Umbilical cord (tissue), 2 donors: Measurements from ENCODE around the gene TRIM10. TPM values are rescaled to one million over a fixed set of nuclear protein-coding genes. Genes with fewer than 3 reads are reported as not detected.
A peak's percentile ranks its signal among the peaks of the same experiment; 100 is the strongest.
"Not testable (repeated sequence)": the region's sequence is repeated elsewhere in the genome, so short reads cannot be mapped to it uniquely, and the experiment has no call there.

ENCODE experiments used
- DNase-seq: peaks from one replicate; pipeline ENCODE4 v3.0.0-alpha.2; 2015; ENCODE audit warnings: low spot score
- total RNA-seq: library from RNA; depleted of rRNA; stranded (reverse); fragments of >200 nt; gene quantifications from one replicate; pipeline ENCODE4 v1.2.3, GENCODE V29; 2014; ENCODE audit warnings: low replicate concordance; ENCODE audit not compliant: insufficient read depth

TRIM10 gene
- total RNA-seq, 1 donor from 2014 or later: 4.3 TPM

DNA sequence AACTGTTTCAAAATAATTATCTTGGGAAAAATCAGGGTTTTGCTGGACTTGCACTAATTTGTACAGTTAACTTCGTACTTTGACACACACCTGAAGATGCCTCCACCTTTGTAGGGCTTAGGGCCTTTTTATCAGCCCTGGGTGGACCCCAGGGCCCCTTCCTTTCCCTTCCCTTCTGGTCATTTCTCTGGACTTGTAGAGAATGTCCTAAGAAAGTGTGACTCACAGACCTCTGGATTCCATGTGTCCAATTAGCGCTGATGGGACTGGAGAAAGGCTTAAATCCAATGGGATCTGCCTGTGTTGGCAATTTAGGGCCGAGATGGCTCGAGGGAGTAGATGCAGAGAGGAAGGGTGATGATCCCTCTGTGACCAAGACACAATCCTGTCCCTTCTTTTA lies 11.7 kb upstream of the TRIM10 start:
- no peak for DNase-seq

DNA sequence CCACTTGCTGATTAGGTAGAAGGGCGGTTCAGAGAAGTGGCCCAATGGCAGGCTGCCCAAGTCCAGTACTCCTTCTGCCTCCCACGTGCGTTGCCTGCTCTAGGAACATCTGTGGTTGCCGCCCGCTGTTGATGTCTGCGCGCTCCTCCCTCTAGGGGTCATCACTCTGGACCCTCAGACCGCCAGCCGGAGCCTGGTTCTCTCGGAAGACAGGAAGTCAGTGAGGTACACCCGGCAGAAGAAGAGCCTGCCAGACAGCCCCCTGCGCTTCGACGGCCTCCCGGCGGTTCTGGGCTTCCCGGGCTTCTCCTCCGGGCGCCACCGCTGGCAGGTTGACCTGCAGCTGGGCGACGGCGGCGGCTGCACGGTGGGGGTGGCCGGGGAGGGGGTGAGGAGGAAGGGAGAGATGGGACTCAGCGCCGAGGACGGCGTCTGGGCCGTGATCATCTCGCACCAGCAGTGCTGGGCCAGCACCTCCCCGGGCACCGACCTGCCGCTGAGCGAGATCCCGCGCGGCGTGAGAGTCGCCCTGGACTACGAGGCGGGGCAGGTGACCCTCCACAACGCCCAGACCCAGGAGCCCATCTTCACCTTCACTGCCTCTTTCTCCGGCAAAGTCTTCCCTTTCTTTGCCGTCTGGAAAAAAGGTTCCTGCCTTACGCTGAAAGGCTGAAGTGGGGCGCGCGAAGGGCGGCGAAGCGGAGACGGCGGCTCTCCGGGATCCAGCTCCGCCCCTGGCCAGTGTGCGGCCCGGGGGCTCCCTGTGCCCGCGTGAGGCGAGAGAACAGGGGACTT lies 10.9 kb upstream of the TRIM10 start:
- peak; percentile 5 for DNase-seq

DNA sequence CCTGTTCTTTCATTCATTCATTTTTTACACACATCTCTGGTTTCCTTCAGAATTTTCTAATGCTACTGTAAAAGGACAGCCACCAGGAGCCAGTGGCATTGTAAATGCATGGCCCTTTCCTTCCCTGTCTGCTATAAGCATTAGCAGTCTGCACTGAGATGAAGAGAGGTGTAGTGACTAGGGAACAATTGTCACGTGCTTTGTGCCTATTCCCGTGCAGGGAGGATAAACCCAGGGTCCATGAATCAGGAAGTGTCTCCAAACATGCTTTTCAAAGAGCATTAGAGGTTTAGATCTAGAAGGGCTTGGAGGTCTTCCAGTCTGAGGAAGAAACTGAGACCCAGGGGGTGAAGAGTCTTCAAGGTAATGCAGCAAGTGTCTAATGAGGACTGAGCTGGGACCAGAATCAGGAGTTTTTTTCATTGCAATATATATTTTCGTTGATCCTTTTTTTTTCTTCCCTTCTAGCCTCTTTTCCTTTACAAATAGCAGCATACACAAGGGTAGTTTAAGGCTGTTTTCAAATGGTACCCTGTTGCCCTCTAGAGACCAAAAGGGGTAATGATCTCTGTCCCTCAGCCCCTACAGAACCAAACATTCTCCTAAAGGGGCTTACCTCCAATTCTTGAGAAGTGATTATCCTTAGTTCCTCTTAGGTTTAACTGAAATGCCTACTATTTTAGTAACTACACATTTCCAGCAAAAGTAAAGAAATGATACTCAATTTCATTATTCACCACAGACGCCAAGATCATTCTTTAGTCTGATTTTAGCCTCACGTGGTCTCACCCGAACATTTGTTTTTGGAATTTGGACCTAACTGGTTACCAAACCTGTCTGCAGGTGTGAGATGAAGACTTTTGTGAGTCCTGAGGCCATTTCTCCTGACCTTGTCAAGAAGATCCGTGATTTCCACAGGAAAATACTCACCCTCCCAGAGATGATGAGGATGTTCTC lies 8.9 kb upstream of the TRIM10 start:
- DNase-seq: peak; percentile 33

DNA sequence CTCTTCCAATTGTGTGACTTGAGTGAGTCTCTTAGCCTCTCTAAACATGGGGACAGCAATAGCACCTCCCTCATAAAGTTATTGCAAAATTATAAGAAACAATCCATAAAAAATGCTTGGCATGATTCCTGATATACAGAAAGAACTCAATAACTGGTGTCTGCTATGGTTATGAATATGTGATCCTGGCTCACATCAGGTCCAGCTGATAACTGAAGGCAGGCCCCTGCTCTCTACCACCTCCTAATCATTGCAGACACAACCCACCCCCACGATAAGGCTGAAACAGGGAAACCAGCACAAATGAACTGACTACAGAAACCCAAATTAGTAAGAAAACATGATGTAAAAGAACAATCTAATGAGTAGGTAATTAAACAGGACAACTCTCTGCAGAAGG lies 7.7 kb upstream of the TRIM10 start:
- no peak for DNase-seq

DNA sequence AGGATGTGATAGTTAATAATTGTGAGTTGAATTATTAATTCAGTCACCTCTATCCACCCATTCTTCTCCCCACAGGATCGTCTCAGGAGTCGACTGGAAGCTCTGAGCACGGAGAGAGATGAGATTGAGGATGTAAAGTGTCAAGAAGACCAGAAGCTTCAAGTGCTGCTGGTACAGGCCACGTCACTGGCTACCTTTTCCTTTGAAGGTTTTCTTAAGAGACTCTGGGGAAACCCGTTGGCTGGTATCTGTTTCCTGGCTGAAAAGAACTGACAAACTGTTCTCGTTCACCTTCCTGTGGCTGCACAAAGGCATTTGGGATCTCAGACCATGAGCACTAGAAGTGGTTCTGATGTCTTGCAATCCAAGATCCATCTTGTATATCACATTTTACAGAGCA lies 6.1 kb upstream of the TRIM10 start:
- DNase-seq: no peak

DNA sequence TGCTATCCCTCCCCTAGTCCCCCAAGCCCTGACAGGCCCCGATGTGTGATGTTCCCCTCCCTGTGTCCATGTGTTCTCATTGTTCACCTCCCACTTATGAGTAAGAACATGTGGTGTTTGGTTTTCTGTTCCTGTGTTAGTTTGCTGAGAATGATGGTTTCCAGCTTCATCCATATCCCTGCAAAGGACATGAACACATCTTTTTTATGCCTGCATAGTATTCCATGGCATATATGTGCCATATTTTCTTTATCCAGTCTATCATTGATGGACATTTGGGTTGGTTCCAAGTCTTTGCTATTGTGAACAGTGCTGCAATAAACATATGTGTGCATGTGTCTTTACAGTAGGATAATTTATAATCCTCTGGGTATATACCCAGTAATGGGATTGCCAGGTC lies 4.2 kb upstream of the TRIM10 start:
- DNase-seq: not testable (repeated sequence)

DNA sequence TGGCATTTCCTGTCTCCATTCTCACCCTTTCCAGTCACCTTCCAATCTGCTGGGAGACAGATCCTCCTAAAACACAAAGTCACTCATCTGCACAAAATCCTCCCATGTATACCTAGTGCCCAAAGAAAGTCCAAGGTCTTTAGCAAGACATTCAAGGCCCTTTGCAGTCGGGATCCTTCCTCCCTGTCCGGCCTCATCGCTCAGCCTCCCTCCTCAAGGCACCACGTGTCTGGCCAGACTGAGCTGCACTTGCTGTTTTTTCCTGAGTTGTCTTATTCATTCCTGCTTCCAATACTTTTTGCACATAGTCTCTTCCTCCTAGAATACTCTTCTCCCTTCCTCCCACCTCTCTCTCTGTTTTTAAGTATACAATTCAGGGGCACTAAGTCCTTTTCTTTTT lies 3.7 kb upstream of the TRIM10 start:
- DNase-seq: no peak

DNA sequence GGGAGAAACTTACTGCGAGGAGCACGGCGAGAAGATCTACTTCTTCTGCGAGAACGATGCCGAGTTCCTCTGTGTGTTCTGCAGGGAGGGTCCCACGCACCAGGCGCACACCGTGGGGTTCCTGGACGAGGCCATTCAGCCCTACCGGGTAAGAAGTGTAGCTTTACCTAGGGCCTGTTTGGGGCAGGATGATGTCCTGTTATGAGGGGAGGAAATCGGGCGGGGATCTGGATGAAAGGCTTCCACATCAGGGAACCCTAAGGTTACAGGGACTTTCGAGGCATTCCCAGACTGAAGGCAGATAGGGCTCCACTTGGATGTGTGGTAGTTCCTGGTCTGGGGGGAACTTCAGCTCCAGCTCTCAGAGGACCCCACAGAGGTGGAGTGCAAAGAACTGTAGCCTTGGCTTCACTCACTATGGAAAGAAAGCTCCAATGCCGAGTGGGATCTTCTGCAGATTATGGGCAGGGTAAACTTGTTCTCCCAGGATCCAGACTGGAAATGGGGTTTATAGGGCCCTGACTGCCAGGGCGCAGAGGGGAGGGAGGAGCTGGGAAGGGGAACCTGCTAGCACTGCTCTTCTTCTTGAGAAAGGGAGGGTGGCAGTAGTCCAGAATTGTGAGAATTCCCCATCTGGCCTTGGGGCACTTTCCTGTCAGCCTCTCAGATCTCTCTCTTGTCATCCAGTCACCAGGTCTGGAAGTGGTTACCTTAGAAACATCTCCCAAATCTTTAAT lies 3.1 kb upstream of the TRIM10 start:
- DNase-seq: no peak

DNA sequence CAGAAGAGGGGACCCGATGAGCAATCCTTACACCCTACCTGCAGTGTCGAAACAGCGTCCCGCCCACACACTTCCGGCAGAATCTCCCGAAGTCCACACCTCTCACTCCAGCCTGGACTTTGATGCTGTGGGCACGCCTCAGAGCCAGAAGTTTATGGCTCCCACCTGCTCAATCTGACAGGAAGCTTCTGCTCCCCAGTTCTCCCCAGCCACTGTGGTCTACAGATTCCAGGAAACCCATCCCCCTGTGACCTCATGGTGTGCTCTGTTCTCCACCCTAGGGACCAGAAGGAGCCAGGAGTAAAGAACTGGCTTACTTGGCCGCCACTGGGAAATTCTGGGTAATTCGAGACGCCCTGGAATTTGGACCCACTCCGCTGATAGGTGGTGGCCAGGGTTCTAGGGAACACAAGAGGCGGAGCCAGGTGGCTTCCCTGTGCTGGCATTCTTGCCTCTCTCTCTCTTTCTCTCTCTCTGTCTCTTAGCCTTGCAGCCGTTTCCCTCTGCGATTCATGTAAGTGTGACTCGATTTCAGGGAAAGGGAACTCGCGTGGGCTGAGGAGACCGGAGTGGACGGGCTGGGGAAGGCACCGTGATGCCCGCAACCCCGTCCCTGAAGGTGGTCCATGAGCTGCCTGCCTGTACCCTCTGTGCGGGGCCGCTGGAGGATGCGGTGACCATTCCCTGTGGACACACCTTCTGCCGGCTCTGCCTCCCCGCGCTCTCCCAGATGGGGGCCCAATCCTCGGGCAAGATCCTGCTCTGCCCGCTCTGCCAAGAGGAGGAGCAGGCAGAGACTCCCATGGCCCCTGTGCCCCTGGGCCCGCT lies 2.3 kb upstream of the TRIM10 start, which contains the start of gene TRIM15:
TSS of gene TRIM15 (plus strand) at position 457 of the 828 bp plus-strand sequence. CDS start at position 596, 139 bp downstream.
- DNase-seq: no peak

DNA sequence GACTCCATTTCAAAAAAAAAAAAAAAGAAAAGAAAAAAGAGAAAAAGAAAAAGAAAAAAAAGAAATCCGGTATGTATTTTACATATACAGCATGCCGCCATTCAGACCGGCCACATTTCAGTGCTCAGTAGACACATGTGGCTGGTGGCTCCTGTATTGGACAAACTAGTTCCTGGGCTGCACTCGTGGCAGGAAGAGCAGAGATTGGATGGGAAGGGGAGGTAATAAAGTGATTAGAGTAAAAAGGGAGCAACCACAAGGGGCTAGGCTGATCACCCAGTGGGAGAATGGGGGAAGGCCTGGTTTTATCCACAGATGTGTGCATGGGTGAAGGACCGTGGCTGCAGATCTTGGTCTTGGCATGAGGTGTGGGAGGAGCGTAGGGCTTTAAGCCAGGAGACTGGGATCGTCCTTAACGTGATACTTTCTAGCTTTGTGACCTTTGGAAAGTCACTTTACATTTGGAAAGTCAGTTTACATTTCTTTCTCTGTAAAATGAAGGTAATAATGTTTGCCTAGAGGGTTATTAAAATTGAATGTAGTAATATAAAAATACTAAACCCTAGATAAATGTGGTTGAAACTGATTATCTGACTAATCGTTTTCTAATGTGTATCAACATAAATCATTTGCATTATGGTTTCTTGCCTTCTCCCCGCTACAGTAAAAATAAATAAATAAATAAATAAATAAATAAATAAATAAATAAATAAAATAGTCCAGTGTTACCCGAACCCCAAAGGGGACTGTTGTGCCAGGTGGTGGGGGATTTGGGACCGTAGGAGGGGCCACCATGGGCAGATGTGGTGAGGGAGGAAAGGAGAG lies 1.5 kb upstream of the TRIM10 start:
- no peak for DNase-seq

DNA sequence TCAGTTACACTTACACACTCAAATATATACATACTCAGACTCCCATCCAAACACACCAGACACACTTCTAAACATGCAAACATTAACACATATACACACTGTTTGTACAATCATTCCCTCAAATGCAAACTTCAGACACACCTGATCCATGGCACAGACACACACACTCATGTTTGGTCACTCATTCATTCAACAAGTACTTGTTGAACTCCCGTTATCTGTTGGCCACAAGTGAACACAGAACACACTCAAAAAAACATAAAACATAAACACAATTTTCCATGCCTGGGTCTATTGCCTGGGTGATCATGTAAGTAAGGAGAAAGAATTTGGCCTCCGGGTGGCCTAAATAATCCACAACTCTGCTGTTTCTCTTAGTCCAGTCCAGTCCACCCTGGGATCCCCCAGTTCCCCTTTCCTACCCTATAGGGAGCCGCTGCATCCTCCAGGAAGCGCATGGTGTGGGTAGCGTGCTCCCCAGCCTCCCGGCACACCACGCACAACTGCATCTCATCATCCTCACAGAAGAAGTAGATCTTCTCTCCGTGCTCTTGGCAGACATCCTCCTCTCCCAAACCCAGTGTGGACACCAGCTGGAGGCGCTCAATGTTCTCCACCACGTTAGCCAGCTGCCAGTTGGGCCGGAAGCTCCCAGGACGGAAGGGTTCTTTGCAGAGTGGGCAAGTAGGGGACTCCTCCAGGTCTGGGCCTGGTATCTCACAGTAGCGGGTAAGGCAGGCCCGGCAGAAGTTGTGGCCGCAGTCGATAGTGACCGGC lies 815 bp downstream of the TRIM10 start:
- no peak for DNase-seq

DNA sequence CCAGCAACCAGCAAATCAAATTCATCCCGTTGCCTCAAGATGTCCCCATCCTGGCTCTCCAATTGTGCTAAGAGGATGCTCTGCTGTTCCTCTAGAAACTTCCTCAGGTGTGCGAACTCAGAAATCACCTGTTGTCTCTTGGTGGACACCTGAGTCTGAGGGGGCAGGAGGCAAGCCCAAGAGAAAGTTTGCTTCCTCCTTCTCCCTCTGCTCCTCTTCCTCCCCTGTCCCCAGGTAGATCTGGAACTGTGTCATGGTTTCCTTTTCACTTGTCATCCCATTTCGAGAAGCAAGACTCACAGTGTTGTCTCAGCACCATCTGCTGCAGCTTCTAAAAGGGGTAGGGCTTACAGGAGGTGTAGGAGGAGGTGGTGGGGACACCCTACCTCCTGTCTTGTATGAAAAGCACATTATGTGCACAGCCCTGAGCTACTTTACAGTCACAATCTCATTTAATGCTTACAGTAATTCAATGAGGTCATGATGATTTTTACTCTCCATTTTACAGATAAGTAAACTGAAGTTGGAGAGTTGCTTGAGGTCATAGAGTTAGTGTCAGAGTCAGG lies 2.5 kb downstream of the TRIM10 start:
- no peak for DNase-seq

DNA sequence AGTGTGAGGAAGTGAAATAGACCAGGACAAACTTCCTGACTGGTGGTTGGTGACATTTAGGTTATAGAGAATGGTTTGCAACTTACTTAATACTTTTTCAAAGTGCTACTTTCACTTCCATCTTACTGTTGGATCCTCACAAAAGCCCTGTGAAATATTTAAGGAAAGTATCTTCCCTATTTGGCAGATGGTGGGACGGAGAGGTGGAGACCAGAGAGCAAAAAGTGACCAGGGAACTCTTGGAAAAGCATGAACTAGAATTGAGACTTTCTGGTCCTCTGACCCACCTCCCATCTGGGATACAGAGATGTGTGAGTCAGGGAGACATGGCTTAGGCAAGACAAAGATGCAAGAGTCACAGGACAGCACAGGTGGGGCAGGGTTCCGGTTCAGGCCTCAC lies 3.0 kb downstream of the TRIM10 start:
- DNase-seq: no peak

DNA sequence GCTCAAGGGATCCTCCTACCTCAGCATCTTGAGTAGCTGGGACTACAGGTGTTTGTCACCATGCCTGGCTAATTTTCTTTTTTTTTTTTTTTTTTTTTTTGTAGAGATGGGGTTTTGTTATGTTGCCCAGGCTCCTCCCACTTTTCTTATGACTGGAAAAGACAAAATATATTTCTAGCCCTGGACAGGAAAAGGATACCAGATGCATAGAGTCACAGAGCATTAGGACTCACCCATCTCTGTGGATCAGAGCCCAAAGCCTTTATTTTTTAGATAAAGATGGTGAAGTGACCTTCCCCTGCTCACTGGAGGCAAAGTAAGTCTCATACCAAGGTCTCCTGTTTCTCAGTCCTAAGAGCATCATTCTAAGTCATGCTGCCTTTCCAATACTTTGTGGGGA lies 3.4 kb downstream of the TRIM10 start:
- no peak for DNase-seq

DNA sequence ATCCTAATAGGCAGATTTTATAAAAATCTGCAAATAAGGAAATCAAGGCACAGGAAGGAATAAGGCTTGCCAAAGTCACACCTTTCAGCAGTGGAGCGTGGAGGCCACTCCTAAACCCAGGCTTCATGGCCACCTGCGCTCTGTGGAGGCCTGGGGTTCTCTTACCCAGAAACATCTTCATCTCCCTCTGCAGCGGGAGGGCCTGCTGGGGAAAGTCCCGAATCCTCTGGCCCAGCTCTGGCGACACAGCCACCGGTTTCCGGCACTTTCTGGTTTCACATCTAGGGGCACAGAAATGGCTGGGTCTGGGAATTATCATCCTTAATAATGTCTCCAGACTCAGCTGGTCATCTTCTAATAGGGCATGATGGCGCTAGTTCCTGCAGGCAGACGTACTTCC lies 4.2 kb downstream of the TRIM10 start:
- DNase-seq: no peak

DNA sequence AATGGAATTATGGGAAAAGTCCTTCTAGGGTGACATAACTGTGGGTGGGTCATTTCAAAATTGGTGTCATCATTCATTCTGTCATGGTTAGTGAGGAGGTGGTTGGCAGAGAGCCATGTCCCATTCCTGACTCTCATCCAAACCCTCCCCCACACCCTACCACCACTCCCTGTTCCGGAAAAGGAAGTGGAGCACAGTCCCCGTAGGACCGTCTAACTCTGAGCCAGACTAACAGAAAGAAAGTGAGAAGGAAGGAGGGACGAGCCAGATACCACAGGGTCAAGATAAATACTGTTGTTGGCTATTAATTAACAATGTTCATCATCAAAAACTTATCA lies 4.8 kb downstream of the TRIM10 start:
- no peak for DNase-seq

DNA sequence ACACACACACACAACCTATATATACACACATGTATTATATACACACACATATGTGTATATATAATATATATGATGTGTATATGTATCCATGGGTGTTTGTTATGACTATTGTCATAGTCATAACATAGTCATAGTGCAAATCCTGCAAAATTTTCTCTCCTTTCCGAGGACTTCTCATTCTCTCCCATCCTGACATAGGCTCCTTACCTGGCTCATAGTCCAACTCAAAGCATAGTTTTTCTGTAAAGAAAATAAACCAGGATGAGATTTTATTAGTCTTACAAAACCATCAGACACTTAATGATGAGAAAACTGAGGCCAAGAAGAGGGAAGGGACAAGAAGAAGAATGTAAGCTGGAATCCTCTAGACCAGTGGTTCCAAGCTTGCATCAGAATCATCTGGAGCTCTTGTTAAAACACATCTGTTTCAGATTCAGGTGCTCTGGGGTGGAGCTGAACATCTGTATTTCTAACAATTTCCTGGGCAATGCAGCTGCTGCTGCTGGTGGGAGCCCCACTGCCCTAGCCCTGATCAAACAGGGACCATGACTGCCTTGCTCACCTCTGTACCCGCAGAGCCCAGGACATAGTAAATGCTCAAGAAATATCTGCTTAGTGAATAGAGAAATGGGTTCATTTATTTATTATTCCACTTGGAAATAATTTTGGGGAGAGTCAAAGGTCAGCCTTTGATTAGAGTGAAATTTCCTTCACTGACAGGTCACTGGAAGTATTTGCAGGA lies 5.3 kb downstream of the TRIM10 start:
- no peak for DNase-seq
